GM23338 (cell line): ENCODE measurements around the gene SLC25A34. TPM values are rescaled to one million over a fixed set of nuclear protein-coding genes. Genes with fewer than 3 reads are reported as not detected.

ENCODE experiments used
- ATAC-seq: fragments of 200-7000 bp; cut with Tn5 transposase; 3 replicates; pipeline ENCODE4 v1.9.1; 2020
- DNase-seq: peaks from one replicate; pipeline ENCODE4 v3.0.0-alpha.2; 2015; ENCODE audit warnings: low spot score
- H2AFZ ChIP-seq: fragments of 200-600 bp; sonication (generic); 2 replicates; pipeline ENCODE4 v1.8.0; 2016; ENCODE audit warnings: antibody characterized with exemption, mild to moderate bottlenecking, moderate library complexity
- H3F3A ChIP-seq: fragments of 200-600 bp; sonication (generic); replicated peaks from 2 replicates; pipeline ENCODE4 v1.8.0; 2017; ENCODE audit warnings: antibody characterized with exemption, mixed run types, low read depth
- H3K27ac ChIP-seq: fragments of 200-600 bp; sonication (generic); 2 replicates; pipeline ENCODE4 v1.6.1; 2016; ENCODE audit warnings: low read depth
- H3K27me3 ChIP-seq: fragments of 200-600 bp; sonication (generic); 2 replicates; pipeline ENCODE4 v1.8.0; 2016; ENCODE audit warnings: mild to moderate bottlenecking, mixed run types, moderate library complexity; ENCODE audit not compliant: insufficient read depth
- H3K36me3 ChIP-seq: fragments of 200-600 bp; sonication (generic); 2 replicates; pipeline ENCODE4 v1.8.0; 2016; ENCODE audit warnings: mild to moderate bottlenecking; ENCODE audit not compliant: insufficient read depth
- H3K4me1 ChIP-seq: fragments of 200-600 bp; sonication (generic); 2 replicates; pipeline ENCODE4 v1.8.0; 2016; ENCODE audit warnings: mild to moderate bottlenecking, moderate library complexity; ENCODE audit not compliant: insufficient read depth
- H3K4me2 ChIP-seq: fragments of 200-600 bp; sonication (generic); 2 replicates; pipeline ENCODE4 v1.7.1; 2017; ENCODE audit warnings: mixed run types
- H3K4me3 ChIP-seq: fragments of 200-600 bp; sonication (generic); 2 replicates; pipeline ENCODE4 v1.6.1; 2016; ENCODE audit warnings: mixed run types
- H3K79me2 ChIP-seq: fragments of 200-600 bp; sonication (generic); replicated peaks from 2 replicates; pipeline ENCODE4 v1.8.0; 2017; ENCODE audit warnings: mild to moderate bottlenecking; ENCODE audit not compliant: insufficient read depth
- H3K9me2 ChIP-seq: fragments of 200-600 bp; sonication (generic); 2 replicates; pipeline ENCODE4 v1.8.0; 2017; ENCODE audit not compliant: insufficient read depth
- H4K20me1 ChIP-seq: fragments of 200-600 bp; sonication (generic); replicated peaks from 2 replicates; pipeline ENCODE4 v1.8.0; 2017; ENCODE audit warnings: mild to moderate bottlenecking; ENCODE audit not compliant: insufficient read depth
- H3K27ac Mint-ChIP-seq: 2 replicates; pipeline ENCODE4 v1.8.0; 2020; ENCODE audit warnings: inconsistent platforms, mild to moderate bottlenecking, moderate library complexity, mixed read lengths
- H3K27me3 Mint-ChIP-seq: 3 replicates; pipeline ENCODE4 v1.8.0; 2022; ENCODE audit warnings: low read depth, mild to moderate bottlenecking, moderate library complexity, mixed read lengths, inconsistent platforms; ENCODE audit not compliant: insufficient read depth, poor library complexity
- H3K36me3 Mint-ChIP-seq: 3 replicates; pipeline ENCODE4 v1.8.0; 2021; ENCODE audit warnings: low read depth, mild to moderate bottlenecking, inconsistent platforms, moderate library complexity, mixed read lengths
- H3K4me1 Mint-ChIP-seq: 3 replicates; pipeline ENCODE4 v1.8.0; 2020; ENCODE audit warnings: mild to moderate bottlenecking, inconsistent platforms, mixed read lengths
- H3K4me3 Mint-ChIP-seq: 3 replicates; pipeline ENCODE4 v1.8.0; 2021; ENCODE audit warnings: moderate library complexity, mild to moderate bottlenecking, inconsistent platforms, mixed read lengths
- H3K9me3 Mint-ChIP-seq: 3 replicates; pipeline ENCODE4 v1.8.0; 2020; ENCODE audit warnings: moderate library complexity, mild to moderate bottlenecking, inconsistent platforms, mixed read lengths
- CREB1 ChIP-seq: fragments of 250-450 bp; sonication (Bioruptor Pico); IDR thresholded peaks from 2 replicates; pipeline ENCODE4 v1.5.0; 2020; ENCODE audit warnings: low read depth, mild to moderate bottlenecking, moderate library complexity
- EZH2 ChIP-seq: fragments of 200-600 bp; sonication (generic); IDR thresholded peaks from one replicate; pipeline ENCODE4 v1.8.0; 2017; ENCODE audit warnings: antibody characterized with exemption, mild to moderate bottlenecking, low read depth; ENCODE audit not compliant: unreplicated experiment
- EZH2phosphoT487 ChIP-seq: fragments of 200-600 bp; sonication (generic); IDR thresholded peaks from one replicate; pipeline ENCODE4 v1.8.1; 2018; ENCODE audit warnings: antibody characterized with exemption; ENCODE audit not compliant: unreplicated experiment
- NANOG ChIP-seq: IDR thresholded peaks from 2 replicates; pipeline ENCODE4 v1.6.1; 2016; ENCODE audit warnings: antibody characterized with exemption, borderline replicate concordance
- POLR2AphosphoS5 ChIP-seq: IDR thresholded peaks from 2 replicates; pipeline ENCODE4 v1.6.1; 2016; ENCODE audit warnings: antibody characterized with exemption, low read depth
- STAT1 ChIP-seq: IDR thresholded peaks from one replicate; pipeline ENCODE4 v1.6.1; 2016; ENCODE audit warnings: antibody characterized with exemption; ENCODE audit not compliant: unreplicated experiment
- ZNF114 ChIP-seq: fragments of 250-450 bp; sonication (Bioruptor Pico); IDR thresholded peaks from 2 replicates; pipeline ENCODE4 v1.5.0; 2020; ENCODE audit warnings: mild to moderate bottlenecking, moderate library complexity
- polyA plus RNA-seq: library from polyadenylated mRNA; unstranded; fragments of >200 nt; fragmentation: Nextera tagmentation; extraction: Ambion mirVana; gene quantifications from 2 replicates; pipeline ENCODE4 v1.2.1, GENCODE V29; 2016
- total RNA-seq: library from RNA; depleted of rRNA; stranded (reverse); fragments of >200 nt; shearing (Covaris generic); gene quantifications from 2 replicates; pipeline ENCODE4 v1.2.3, GENCODE V29; 2014
- TF ChIP-seq, protein P1 (sequence below): fragments of 250-450 bp; sonication (Bioruptor Pico); IDR thresholded peaks from 2 replicates; pipeline ENCODE4 v1.5.0; 2020; ENCODE audit warnings: mild to moderate bottlenecking, moderate library complexity
- TF ChIP-seq, protein P2 (sequence below): IDR thresholded peaks from one replicate; pipeline ENCODE4 v1.6.1; 2018; ENCODE audit warnings: antibody characterized with exemption; ENCODE audit not compliant: unreplicated experiment
- TF ChIP-seq, protein P3 (sequence below): IDR thresholded peaks from 2 replicates; pipeline ENCODE4 v1.6.1; 2016; ENCODE audit warnings: antibody characterized with exemption

SLC25A34 gene
- total and polyA plus RNA-seq, 2 experiments from 2014 or later = 0.11 to 3.5 TPM

GRCh38 chr1:15735304-15736037 lies 587 bp upstream of the SLC25A34 start:
- 0 out of 3 replicates have a peak, but pooled peaks cover 2% of the 10 kb centered on the region for H3K4me1 Mint-ChIP-seq
- no peaks in the 10 kb centered on the region for H3K9me2 ChIP-seq
- no peaks in the 10 kb centered on the region for H3K79me2 ChIP-seq

GRCh38 chr1:15736892-15737261 lies 819 bp downstream of the SLC25A34 start:
- H3K4me3 Mint-ChIP-seq = no peak overlapping the region
- no peaks in the 10 kb centered on the region for H4K20me1 ChIP-seq
- no peaks in the 10 kb centered on the region for H3K36me3 ChIP-seq
- no peaks in the 10 kb centered on the region for H3K79me2 ChIP-seq
- H3K27me3 Mint-ChIP-seq = peaks cover 10% of the 10 kb centered on the region
- no peak overlapping the region for H3K4me2 ChIP-seq
- no peak overlapping the region for H3K4me3 ChIP-seq
- ATAC-seq (no peak), DNase-seq (no peak)
- no peak overlapping the region for H2AFZ ChIP-seq
- no peak overlapping the region for H3K27ac Mint-ChIP-seq
- no peaks in the 10 kb centered on the region for H3K9me2 ChIP-seq
- peaks cover 10% of the 10 kb centered on the region for H3K4me1 Mint-ChIP-seq
- 0 out of 3 replicates have a peak, but pooled peaks cover 10% of the 10 kb centered on the region for H3K36me3 Mint-ChIP-seq
- H3K27me3 ChIP-seq = no peaks in the 10 kb centered on the region
- 0 out of 2 replicates have a peak, but pooled peaks cover 4% of the 10 kb centered on the region for H3K4me1 ChIP-seq
- H3K27ac ChIP-seq = no peak overlapping the region
- H3K9me3 Mint-ChIP-seq = no peaks in the 10 kb centered on the region
- H3F3A ChIP-seq = 0 out of 2 replicates have a peak, but pooled peaks cover 5% of the 10 kb centered on the region
- no peak for TF ChIP-seq EZH2phosphoT487
- TF ChIP-seq STAT1 = no peak
- no peak for TF ChIP-seq NANOG
- no peak for TF ChIP-seq ZNF114 (CRISPR knock-in tag)
- TF ChIP-seq, protein P1, sequence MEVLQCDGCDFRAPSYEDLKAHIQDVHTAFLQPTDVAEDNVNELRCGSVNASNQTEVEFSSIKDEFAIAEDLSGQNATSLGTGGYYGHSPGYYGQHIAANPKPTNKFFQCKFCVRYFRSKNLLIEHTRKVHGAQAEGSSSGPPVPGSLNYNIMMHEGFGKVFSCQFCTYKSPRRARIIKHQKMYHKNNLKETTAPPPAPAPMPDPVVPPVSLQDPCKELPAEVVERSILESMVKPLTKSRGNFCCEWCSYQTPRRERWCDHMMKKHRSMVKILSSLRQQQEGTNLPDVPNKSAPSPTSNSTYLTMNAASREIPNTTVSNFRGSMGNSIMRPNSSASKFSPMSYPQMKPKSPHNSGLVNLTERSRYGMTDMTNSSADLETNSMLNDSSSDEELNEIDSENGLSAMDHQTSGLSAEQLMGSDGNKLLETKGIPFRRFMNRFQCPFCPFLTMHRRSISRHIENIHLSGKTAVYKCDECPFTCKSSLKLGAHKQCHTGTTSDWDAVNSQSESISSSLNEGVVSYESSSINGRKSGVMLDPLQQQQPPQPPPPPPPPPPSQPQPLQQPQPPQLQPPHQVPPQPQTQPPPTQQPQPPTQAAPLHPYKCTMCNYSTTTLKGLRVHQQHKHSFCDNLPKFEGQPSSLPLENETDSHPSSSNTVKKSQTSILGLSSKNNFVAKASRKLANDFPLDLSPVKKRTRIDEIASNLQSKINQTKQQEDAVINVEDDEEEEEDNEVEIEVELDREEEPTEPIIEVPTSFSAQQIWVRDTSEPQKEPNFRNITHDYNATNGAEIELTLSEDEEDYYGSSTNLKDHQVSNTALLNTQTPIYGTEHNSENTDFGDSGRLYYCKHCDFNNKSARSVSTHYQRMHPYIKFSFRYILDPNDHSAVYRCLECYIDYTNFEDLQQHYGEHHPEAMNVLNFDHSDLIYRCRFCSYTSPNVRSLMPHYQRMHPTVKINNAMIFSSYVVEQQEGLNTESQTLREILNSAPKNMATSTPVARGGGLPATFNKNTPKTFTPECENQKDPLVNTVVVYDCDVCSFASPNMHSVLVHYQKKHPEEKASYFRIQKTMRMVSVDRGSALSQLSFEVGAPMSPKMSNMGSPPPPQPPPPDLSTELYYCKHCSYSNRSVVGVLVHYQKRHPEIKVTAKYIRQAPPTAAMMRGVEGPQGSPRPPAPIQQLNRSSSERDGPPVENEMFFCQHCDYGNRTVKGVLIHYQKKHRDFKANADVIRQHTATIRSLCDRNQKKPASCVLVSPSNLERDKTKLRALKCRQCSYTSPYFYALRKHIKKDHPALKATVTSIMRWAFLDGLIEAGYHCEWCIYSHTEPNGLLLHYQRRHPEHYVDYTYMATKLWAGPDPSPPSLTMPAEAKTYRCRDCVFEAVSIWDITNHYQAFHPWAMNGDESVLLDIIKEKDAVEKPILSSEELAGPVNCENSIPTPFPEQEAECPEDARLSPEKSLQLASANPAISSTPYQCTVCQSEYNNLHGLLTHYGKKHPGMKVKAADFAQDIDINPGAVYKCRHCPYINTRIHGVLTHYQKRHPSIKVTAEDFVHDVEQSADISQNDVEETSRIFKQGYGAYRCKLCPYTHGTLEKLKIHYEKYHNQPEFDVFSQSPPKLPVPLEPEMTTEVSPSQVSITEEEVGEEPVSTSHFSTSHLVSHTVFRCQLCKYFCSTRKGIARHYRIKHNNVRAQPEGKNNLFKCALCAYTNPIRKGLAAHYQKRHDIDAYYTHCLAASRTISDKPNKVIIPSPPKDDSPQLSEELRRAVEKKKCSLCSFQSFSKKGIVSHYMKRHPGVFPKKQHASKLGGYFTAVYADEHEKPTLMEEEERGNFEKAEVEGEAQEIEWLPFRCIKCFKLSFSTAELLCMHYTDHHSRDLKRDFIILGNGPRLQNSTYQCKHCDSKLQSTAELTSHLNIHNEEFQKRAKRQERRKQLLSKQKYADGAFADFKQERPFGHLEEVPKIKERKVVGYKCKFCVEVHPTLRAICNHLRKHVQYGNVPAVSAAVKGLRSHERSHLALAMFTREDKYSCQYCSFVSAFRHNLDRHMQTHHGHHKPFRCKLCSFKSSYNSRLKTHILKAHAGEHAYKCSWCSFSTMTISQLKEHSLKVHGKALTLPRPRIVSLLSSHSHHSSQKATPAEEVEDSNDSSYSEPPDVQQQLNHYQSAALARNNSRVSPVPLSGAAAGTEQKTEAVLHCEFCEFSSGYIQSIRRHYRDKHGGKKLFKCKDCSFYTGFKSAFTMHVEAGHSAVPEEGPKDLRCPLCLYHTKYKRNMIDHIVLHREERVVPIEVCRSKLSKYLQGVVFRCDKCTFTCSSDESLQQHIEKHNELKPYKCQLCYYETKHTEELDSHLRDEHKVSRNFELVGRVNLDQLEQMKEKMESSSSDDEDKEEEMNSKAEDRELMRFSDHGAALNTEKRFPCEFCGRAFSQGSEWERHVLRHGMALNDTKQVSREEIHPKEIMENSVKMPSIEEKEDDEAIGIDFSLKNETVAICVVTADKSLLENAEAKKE (CRISPR knock-in tag) = no peak
- TF ChIP-seq EZH2 = no peak
- TF ChIP-seq, protein P2, sequence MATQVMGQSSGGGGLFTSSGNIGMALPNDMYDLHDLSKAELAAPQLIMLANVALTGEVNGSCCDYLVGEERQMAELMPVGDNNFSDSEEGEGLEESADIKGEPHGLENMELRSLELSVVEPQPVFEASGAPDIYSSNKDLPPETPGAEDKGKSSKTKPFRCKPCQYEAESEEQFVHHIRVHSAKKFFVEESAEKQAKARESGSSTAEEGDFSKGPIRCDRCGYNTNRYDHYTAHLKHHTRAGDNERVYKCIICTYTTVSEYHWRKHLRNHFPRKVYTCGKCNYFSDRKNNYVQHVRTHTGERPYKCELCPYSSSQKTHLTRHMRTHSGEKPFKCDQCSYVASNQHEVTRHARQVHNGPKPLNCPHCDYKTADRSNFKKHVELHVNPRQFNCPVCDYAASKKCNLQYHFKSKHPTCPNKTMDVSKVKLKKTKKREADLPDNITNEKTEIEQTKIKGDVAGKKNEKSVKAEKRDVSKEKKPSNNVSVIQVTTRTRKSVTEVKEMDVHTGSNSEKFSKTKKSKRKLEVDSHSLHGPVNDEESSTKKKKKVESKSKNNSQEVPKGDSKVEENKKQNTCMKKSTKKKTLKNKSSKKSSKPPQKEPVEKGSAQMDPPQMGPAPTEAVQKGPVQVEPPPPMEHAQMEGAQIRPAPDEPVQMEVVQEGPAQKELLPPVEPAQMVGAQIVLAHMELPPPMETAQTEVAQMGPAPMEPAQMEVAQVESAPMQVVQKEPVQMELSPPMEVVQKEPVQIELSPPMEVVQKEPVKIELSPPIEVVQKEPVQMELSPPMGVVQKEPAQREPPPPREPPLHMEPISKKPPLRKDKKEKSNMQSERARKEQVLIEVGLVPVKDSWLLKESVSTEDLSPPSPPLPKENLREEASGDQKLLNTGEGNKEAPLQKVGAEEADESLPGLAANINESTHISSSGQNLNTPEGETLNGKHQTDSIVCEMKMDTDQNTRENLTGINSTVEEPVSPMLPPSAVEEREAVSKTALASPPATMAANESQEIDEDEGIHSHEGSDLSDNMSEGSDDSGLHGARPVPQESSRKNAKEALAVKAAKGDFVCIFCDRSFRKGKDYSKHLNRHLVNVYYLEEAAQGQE = no peak

More at GRCh38 chr1:15735304-15736037, 587 bp upstream of the SLC25A34 start:
- no peak overlapping the region for H2AFZ ChIP-seq
- H3K36me3 ChIP-seq = no peaks in the 10 kb centered on the region
- Mint-ChIP-seq H3K36me3 (0 out of 3 replicates have a peak, but pooled peaks cover 10% of the 10 kb centered on the region), H3K4me3 (no peak overlapping the region), H3K27me3 (peaks cover 6% of the 10 kb centered on the region), H3K27ac (no peak overlapping the region), H3K9me3 (no peaks in the 10 kb centered on the region)
- no peaks in the 10 kb centered on the region for H4K20me1 ChIP-seq
- no peak overlapping the region for H3K4me3 ChIP-seq
- TF ChIP-seq, protein P3, sequence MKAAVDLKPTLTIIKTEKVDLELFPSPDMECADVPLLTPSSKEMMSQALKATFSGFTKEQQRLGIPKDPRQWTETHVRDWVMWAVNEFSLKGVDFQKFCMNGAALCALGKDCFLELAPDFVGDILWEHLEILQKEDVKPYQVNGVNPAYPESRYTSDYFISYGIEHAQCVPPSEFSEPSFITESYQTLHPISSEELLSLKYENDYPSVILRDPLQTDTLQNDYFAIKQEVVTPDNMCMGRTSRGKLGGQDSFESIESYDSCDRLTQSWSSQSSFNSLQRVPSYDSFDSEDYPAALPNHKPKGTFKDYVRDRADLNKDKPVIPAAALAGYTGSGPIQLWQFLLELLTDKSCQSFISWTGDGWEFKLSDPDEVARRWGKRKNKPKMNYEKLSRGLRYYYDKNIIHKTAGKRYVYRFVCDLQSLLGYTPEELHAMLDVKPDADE = no peak
- no peak for TF ChIP-seq CREB1
- TF ChIP-seq POLR2AphosphoS5 = no peak
- TF ChIP-seq STAT1 = no peak
- no peak for TF ChIP-seq EZH2
- no peak overlapping the region for H3K27ac ChIP-seq
- ATAC-seq (no peak), DNase-seq (no peak)
- H3K4me2 ChIP-seq = no peak overlapping the region
- H3K4me1 ChIP-seq = no peaks in the 10 kb centered on the region
- 0 out of 2 replicates have a peak, but pooled peaks cover 5% of the 10 kb centered on the region for H3F3A ChIP-seq
- H3K27me3 ChIP-seq = no peaks in the 10 kb centered on the region
